K562 (cell line): ENCODE measurements around the gene ELMO3. TPM values are rescaled to one million over a fixed set of nuclear protein-coding genes. Genes with fewer than 3 reads are reported as not detected.
A peak's percentile ranks its signal among the peaks of the same experiment; 100 is the strongest.

Source experiments
- ATAC-seq: fragments of 200-7000 bp; cut with Tn5 transposase; 3 replicates; pipeline ENCODE4 v1.9.1; 2020; ENCODE audit warnings: moderate library complexity
- BruUV-seq: library from RNA; stranded (reverse); fragments of 400-500 nt; replicated peaks from 2 replicates; lab custom pipeline; 2021; lab: Mats Ljungman, UMichigan
- CTCF ChIA-PET: fragments of 300-600 bp; formaldehyde crosslinking; extraction: SDS; loops from one replicate; lab custom pipeline; 2021; ENCODE audit warnings: low intra/inter-chr PET ratio; lab: Yijun Ruan, JAX
- POLR2A ChIA-PET: fragments of 300-600, 350-650 bp; sonication (Branson Sonifier 250); formaldehyde crosslinking; extraction: SDS; loops from one replicate; lab custom pipeline; 2021; ENCODE audit warnings: antibody characterized with exemption, inconsistent platforms; lab: Yijun Ruan, JAX
- DNase-seq, 4 experiments: peaks; one replicate each; pipeline versions ENCODE4 v3.0.0 to v3.0.0-alpha.2; 2011 to 2018; ENCODE audit warnings: low spot score in 3 of 4, mixed read lengths in 3 of 4; ENCODE audit errors: extremely low read depth in 1 of 4
- FAIRE-seq: peaks from 2 replicates; lab custom pipeline; 2011; peaks lifted over from hg19 to GRCh38; lab: Jason Lieb, UNC
- H2AFZ ChIP-seq: 2 replicates; pipeline ENCODE4 v1.6.0; 2011; ENCODE audit warnings: low read depth, low read length, control low read depth, inconsistent platforms
- H3K27ac ChIP-seq: fragments of 200-600 bp; 3 replicates; pipeline ENCODE4 v1.8.0; 2011; ENCODE audit warnings: low read depth, mild to moderate bottlenecking, control low read depth, inconsistent platforms, low read length, moderate library complexity, mixed read lengths; ENCODE audit errors: extremely low read depth
- H3K27me3 ChIP-seq, 2 experiments: fragments of 300-600 bp in 1 of 2; 2 replicates in 1 of 2; 3 replicates in 1 of 2; pipeline versions ENCODE4 v1.6.0 to v1.8.0; 2011; ENCODE audit warnings: inconsistent platforms in 2 of 2, low read length in 2 of 2, mild to moderate bottlenecking in 1 of 2, mixed read lengths in 1 of 2, moderate library complexity in 1 of 2; ENCODE audit not compliant: control insufficient read depth in 2 of 2, insufficient read depth in 2 of 2
- H3K36me3 ChIP-seq: fragments of 300-600 bp; 3 replicates; pipeline ENCODE4 v1.8.0; 2011; ENCODE audit warnings: mild to moderate bottlenecking, low read length, inconsistent platforms; ENCODE audit not compliant: control insufficient read depth, insufficient read depth
- H3K4me1 ChIP-seq, 2 experiments: fragments of 200-600 bp in 1 of 2; replicated peaks in 1 of 2; 2 replicates in 1 of 2; 3 replicates in 1 of 2; pipeline versions ENCODE4 v1.5.1 to v1.8.0; 2011; ENCODE audit warnings: inconsistent platforms in 2 of 2, low read length in 2 of 2, mild to moderate bottlenecking in 1 of 2, mixed read lengths in 1 of 2, moderate library complexity in 1 of 2; ENCODE audit not compliant: control insufficient read depth in 2 of 2, insufficient read depth in 2 of 2
- H3K4me2 ChIP-seq: 2 replicates; pipeline ENCODE4 v1.6.1; 2011; ENCODE audit warnings: low read length, control low read depth, inconsistent platforms, mixed read lengths; ENCODE audit not compliant: insufficient read depth
- H3K4me3 ChIP-seq: fragments of 200-600 bp; sonication (generic), shearing (Covaris generic); 2 replicates; pipeline ENCODE4 v1.5.1; 2016; ENCODE audit warnings: control low read depth, inconsistent platforms
- H3K79me2 ChIP-seq: fragments of 200-600 bp; 3 replicates; pipeline ENCODE4 v1.8.0; 2011; ENCODE audit warnings: low read length, inconsistent platforms; ENCODE audit not compliant: control insufficient read depth, insufficient read depth
- H3K9ac ChIP-seq, 2 experiments: 2 replicates each; pipeline versions ENCODE4 v1.6.0 to v1.6.1; 2011; ENCODE audit warnings: low read depth in 2 of 2, low read length in 2 of 2, control low read depth in 1 of 2, inconsistent platforms in 1 of 2, mild to moderate bottlenecking in 1 of 2, mixed read lengths in 1 of 2; ENCODE audit not compliant: insufficient read depth in 1 of 2
- H3K9me1 ChIP-seq: one replicate; pipeline ENCODE4 v1.6.0; 2011; ENCODE audit warnings: inconsistent platforms, mild to moderate bottlenecking, low read length, moderate library complexity; ENCODE audit not compliant: control insufficient read depth, insufficient read depth
- H3K9me3 ChIP-seq: replicated peaks from 2 replicates; pipeline ENCODE4 v1.5.1; 2011; ENCODE audit warnings: low read depth, low read length, inconsistent platforms; ENCODE audit not compliant: control insufficient read depth, insufficient read depth
- H4K20me1 ChIP-seq: replicated peaks from 2 replicates; pipeline ENCODE4 v1.6.1; 2011; ENCODE audit warnings: low read length, inconsistent platforms, mixed read lengths; ENCODE audit not compliant: control insufficient read depth, insufficient read depth
- HDAC1 ChIP-seq, 2 experiments: fragments of 450-650 bp; IDR thresholded peaks; 2 replicates each; pipeline ENCODE4 v1.6.1; 2016 to 2017; ENCODE audit warnings: inconsistent platforms in 1 of 2, mild to moderate bottlenecking in 1 of 2, moderate library complexity in 1 of 2
- L3MBTL2 ChIP-seq: fragments of 450-650 bp; IDR thresholded peaks from 2 replicates; pipeline ENCODE4 v1.6.1; 2016; ENCODE audit warnings: mild to moderate bottlenecking, moderate library complexity
- NRF1 ChIP-seq, 2 experiments: fragments of 450-650 bp; IDR thresholded peaks in 1 of 2; conservative IDR thresholded peaks in 1 of 2; 2 replicates each; pipeline ENCODE4 v1.6.1; 2014; ENCODE audit warnings: mild to moderate bottlenecking in 2 of 2
- PML ChIP-seq: IDR thresholded peaks from 2 replicates; pipeline ENCODE4 v1.6.1; 2012; ENCODE audit warnings: low read length, inconsistent platforms
- POLR2G ChIP-seq: fragments of 200-400 bp; formaldehyde crosslinking; IDR thresholded peaks from 2 replicates; pipeline ENCODE4 v1.6.1; 2017; ENCODE audit warnings: low read depth, mild to moderate bottlenecking, antibody characterized with exemption, low read length, moderate library complexity
- RAD51 ChIP-seq: fragments of 450-650 bp; IDR thresholded peaks from 2 replicates; pipeline ENCODE4 v1.7.1; 2016; ENCODE audit warnings: low read depth, mild to moderate bottlenecking, borderline replicate concordance
- SMAD4 ChIP-seq: fragments of 250-450 bp; sonication (Bioruptor Pico); conservative IDR thresholded peaks from 2 replicates; pipeline ENCODE4 v1.8.0; 2021; ENCODE audit warnings: inconsistent platforms, mild to moderate bottlenecking, moderate library complexity
- WGBS: fragments of 100-300 bp; shearing (Covaris generic); methylation state at CpG from one replicate; pipeline ENCODE4 v1.1.6; 2016; ENCODE audit warnings: low coverage, mixed read lengths; ENCODE audit not compliant: insufficient coverage; ENCODE audit errors: missing lambda C conversion rate; 5-methylcytosine and 5-hydroxymethylcytosine counted together
- in situ Hi-C: fragments of 300-500 bp; cut with MboI; formaldehyde crosslinking; loops from 4 replicates; pipeline ENCODE4 v1.15.0; 2018; ENCODE audit warnings: inconsistent platforms, mixed read lengths
- intact Hi-C: fragments of 100-400 bp; cut with micrococcal nuclease; formaldehyde crosslinking; loops from 2 replicates; pipeline ENCODE4 v1.14.2; 2022
- polyA plus RNA-seq, 8 experiments: library from polyadenylated mRNA; depleted of rRNA in 4 of 8; stranded (reverse) in 5 of 8; unstranded in 3 of 8; fragments of >200 nt; fragmentation: Nextera tagmentation in 2 of 8; fragmentation: Illumina TruSeq in 1 of 8; extraction: Ambion mirVana in 2 of 8; extraction: Trizol in 1 of 8; gene quantifications; 2 replicates each; pipeline versions ENCODE4 v1.2.1 to v1.2.3, GENCODE V29; 2011 to 2014; ENCODE audit warnings: inconsistent platforms in 1 of 8, missing spikeins in 1 of 8
- total RNA-seq, 7 experiments: library from RNA; depleted of rRNA in 6 of 7; stranded (reverse); fragments of >200 nt in 6 of 7; fragmentation: Illumina TruSeq in 2 of 7; extraction: Trizol in 2 of 7; gene quantifications; 2 replicates each; pipeline versions ENCODE4 v1.2.1 to v1.2.3, GENCODE V29; 2011 to 2021; ENCODE audit warnings: low replicate concordance in 1 of 7
- TF ChIP-seq, protein P1 (sequence below), 2 experiments: fragments of 450-650 bp; conservative IDR thresholded peaks; 2 replicates each; pipeline ENCODE4 v1.6.1; 2017; ENCODE audit warnings: mild to moderate bottlenecking in 2 of 2, moderate library complexity in 2 of 2
- TF ChIP-seq, protein P2 (sequence below): fragments of 450-650 bp; IDR thresholded peaks from 2 replicates; pipeline ENCODE4 v1.6.1; 2016; ENCODE audit warnings: low read depth

Gene ELMO3
- total and polyA plus RNA-seq, 9 of the 15 experiments (the other 6 are each of a cell fraction or from before 2014, with no cell fraction given) = 0.04 to 5.1 (median 1.5) TPM

GRCh38 chr16:67150833-67151396 is 48.0 kb upstream of the ELMO3 start, which contains the start of gene B3GNT9:
Gene B3GNT9, minus strand, starts transcription at chr16:67150998. Its CDS starts 513 bp downstream, at chr16:67150485.
- peak; percentile 43 to 52 (median 48) for DNase-seq
- no peak for FAIRE-seq
- ChIA-PET CTCF (interaction anchor here (0.5 kb wide), 1 partner anchor 13 kb away, joined by 4 read pairs; the partner anchor contains the start of gene HSF4), POLR2A (interaction anchor here (0.6 to 1.7 kb wide), 4 partner anchors 9 to 167 kb away, joined by 3 to 6 read pairs (median 4); no protein-coding TSS in a partner anchor)
- no peaks in the 10 kb centered on the region for H3K79me2 ChIP-seq
- no TSS peak for BruUV-seq
- ATAC-seq = peak; percentile 53
- intact Hi-C loops (no loop called here), in situ Hi-C loops (loop anchor here (25.0 kb wide), 1 partner anchor 189 kb away; the partner anchor contains the start of gene CES3)
- H2AFZ ChIP-seq = peak within 1 kb of the TSS; percentile 62; the same call in 1 of the 2 replicates
- H4K20me1 ChIP-seq = peaks cover 7% of the 10 kb centered on the region
- no peaks in the 10 kb centered on the region for H3K9me1 ChIP-seq
- peak within 1 kb of the TSS in 1 of 2 experiments; percentile 41; a peak in 3 of 4 replicates for H3K9ac ChIP-seq
- peaks cover 31% of the 10 kb centered on the region; the same call in 2 of the 3 replicates for H3K36me3 ChIP-seq
- WGBS = 46% methylated on average over 21 of the region's 34 CpGs
- peaks cover 3 to 41% of the 10 kb centered on the region in 2 experiments; a peak in 4 of 5 replicates for H3K4me1 ChIP-seq
- H3K27ac ChIP-seq = no peak within 1 kb of the TSS
- H3K9me3 ChIP-seq = no peaks in the 10 kb centered on the region
- peak within 1 kb of the TSS; percentile 37 for H3K4me3 ChIP-seq
- no peaks in the 10 kb centered on the region for H3K27me3 ChIP-seq
- peak within 1 kb of the TSS; percentile 49 for H3K4me2 ChIP-seq
- TF ChIP-seq, protein P1, sequence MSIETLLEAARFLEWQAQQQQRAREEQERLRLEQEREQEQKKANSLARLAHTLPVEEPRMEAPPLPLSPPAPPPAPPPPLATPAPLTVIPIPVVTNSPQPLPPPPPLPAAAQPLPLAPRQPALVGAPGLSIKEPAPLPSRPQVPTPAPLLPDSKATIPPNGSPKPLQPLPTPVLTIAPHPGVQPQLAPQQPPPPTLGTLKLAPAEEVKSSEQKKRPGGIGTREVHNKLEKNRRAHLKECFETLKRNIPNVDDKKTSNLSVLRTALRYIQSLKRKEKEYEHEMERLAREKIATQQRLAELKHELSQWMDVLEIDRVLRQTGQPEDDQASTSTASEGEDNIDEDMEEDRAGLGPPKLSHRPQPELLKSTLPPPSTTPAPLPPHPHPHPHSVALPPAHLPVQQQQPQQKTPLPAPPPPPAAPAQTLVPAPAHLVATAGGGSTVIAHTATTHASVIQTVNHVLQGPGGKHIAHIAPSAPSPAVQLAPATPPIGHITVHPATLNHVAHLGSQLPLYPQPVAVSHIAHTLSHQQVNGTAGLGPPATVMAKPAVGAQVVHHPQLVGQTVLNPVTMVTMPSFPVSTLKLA (conservative IDR thresholded peaks at IDR 0.05) = peak in 1 of 2 experiments; percentile 55; a peak in 3 of 4 replicates
- TF ChIP-seq SMAD4 (CRISPR knock-in tag) (peak; percentile 43; the same call in 1 of the 2 replicates), NRF1 (conservative IDR thresholded peaks at IDR 0.05 in 1 of 2, IDR thresholded peaks at IDR 0.05 in 1 of 2) (peak; percentile 67 to 71), PML (no peak), POLR2G (peak; percentile 63), HDAC1 (IDR thresholded peaks at IDR 0.05) (0 out of 4 replicates have a peak, but pooled peaks of 1 of the 2 experiments have one; percentile 42), RAD51 (peak; percentile 80), L3MBTL2 (0 out of 2 replicates have a peak, but pooled peaks have one; percentile 16)
- TF ChIP-seq, protein P2, sequence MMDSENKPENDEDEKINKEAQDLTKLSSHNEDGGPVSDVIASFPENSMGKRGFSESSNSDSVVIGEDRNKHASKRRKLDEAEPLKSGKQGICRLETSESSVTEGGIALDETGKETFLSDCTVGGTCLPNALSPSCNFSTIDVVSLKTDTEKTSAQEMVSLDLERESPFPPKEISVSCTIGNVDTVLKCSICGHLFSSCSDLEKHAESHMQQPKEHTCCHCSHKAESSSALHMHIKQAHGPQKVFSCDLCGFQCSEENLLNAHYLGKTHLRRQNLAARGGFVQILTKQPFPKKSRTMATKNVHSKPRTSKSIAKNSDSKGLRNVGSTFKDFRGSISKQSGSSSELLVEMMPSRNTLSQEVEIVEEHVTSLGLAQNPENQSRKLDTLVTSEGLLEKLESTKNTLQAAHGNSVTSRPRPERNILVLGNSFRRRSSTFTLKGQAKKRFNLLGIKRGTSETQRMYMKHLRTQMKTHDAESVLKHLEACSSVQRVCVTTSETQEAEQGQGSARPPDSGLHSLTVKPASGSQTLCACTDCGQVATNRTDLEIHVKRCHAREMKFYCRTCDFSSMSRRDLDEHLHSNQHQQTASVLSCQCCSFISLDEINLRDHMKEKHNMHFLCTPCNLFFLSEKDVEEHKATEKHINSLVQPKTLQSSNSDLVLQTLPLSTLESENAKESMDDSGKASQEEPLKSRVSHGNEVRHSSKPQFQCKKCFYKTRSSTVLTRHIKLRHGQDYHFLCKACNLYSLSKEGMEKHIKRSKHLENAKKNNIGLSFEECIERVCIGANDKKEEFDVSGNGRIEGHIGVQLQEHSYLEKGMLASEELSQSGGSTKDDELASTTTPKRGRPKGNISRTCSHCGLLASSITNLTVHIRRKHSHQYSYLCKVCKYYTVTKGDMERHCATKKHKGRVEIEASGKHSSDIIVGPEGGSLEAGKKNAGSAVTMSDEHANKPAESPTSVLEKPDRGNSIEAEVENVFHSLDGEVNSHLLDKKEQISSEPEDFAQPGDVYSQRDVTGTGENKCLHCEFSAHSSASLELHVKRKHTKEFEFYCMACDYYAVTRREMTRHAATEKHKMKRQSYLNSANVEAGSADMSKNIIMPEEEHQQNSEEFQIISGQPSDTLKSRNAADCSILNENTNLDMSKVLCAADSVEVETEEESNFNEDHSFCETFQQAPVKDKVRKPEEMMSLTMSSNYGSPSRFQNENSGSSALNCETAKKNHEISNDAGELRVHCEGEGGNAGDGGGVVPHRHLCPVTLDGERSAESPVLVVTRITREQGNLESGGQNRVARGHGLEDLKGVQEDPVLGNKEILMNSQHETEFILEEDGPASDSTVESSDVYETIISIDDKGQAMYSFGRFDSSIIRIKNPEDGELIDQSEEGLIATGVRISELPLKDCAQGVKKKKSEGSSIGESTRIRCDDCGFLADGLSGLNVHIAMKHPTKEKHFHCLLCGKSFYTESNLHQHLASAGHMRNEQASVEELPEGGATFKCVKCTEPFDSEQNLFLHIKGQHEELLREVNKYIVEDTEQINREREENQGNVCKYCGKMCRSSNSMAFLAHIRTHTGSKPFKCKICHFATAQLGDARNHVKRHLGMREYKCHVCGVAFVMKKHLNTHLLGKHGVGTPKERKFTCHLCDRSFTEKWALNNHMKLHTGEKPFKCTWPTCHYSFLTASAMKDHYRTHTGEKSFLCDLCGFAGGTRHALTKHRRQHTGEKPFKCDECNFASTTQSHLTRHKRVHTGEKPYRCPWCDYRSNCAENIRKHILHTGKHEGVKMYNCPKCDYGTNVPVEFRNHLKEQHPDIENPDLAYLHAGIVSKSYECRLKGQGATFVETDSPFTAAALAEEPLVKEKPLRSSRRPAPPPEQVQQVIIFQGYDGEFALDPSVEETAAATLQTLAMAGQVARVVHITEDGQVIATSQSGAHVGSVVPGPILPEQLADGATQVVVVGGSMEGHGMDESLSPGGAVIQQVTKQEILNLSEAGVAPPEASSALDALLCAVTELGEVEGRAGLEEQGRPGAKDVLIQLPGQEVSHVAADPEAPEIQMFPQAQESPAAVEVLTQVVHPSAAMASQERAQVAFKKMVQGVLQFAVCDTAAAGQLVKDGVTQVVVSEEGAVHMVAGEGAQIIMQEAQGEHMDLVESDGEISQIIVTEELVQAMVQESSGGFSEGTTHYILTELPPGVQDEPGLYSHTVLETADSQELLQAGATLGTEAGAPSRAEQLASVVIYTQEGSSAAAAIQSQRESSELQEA = no peak
